BE2C (cell line): Measurements from ENCODE around the gene AGRN.
"Not testable (repeated sequence)": the region's sequence is repeated elsewhere in the genome, so short reads cannot be mapped to it uniquely, and the experiment has no call there.

Experiments used
- DNase-seq: peaks from one replicate; pipeline ENCODE4 v3.0.0-alpha.2; 2020
- H3K27me3 ChIP-seq: fragments of 250-450 bp; sonication (Bioruptor Pico); 2 replicates; pipeline ENCODE4 v1.5.1; 2020; ENCODE audit warnings: mild to moderate bottlenecking
- H3K36me3 ChIP-seq: fragments of 250-450 bp; sonication (Bioruptor Pico); 2 replicates; pipeline ENCODE4 v1.5.1; 2020; ENCODE audit warnings: mild to moderate bottlenecking
- H3K4me1 ChIP-seq: fragments of 250-450 bp; sonication (Bioruptor Pico); 2 replicates; pipeline ENCODE4 v1.5.1; 2020
- H3K4me3 ChIP-seq: 2 replicates; pipeline ENCODE4 v1.5.1; 2011; ENCODE audit warnings: low read depth, low read length
- H3K9me3 ChIP-seq: fragments of 250-450 bp; sonication (Bioruptor Pico); 2 replicates; pipeline ENCODE4 v1.5.1; 2020
- TF ChIP-seq, protein P1 (sequence below): IDR thresholded peaks from 2 replicates; pipeline ENCODE4 v1.5.1; 2012; ENCODE audit warnings: mild to moderate bottlenecking, low read depth, low read length

AGRN gene

DNA sequence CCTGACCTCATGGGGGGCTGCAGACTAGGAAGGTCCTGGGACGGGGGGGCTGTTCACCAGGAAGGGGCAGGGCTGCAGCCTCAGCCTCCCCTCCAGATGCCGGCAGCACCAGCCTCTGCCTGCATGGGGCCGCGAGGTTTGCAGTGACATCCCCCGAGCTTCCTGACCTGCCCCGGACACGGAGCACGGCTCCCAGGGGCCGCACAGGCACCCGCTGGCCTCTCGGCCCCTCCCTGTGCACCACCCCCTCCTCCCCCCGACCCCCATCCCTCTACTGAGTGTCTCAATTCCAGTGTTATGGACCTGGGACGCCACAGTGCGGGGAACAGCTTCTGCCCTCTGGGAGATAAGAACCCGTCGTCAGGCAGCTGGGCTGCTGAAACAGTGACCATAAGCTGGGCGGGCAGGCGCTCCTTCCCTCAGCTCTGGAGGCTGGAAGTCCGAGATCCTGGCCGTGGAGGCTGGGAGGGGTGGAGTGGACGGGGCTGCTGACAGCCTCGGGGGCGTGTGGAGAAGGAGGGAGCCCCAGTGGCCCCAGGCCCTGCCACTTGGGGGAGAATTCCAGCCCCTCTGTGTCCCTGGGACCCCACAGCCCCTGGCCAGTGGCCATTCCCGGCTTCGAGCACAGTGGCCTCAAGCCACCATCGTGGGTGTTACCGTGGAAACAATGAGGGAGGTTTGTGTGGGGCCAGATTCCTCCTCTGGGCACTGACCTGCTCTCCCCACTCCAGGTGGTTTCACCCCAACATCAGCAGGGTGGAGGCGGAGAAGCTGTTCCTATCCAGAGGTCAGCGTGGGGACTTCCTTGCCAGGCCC is 42.6 kb downstream of the AGRN start:
- DNase-seq, result no peak
- TF ChIP-seq, protein P1, sequence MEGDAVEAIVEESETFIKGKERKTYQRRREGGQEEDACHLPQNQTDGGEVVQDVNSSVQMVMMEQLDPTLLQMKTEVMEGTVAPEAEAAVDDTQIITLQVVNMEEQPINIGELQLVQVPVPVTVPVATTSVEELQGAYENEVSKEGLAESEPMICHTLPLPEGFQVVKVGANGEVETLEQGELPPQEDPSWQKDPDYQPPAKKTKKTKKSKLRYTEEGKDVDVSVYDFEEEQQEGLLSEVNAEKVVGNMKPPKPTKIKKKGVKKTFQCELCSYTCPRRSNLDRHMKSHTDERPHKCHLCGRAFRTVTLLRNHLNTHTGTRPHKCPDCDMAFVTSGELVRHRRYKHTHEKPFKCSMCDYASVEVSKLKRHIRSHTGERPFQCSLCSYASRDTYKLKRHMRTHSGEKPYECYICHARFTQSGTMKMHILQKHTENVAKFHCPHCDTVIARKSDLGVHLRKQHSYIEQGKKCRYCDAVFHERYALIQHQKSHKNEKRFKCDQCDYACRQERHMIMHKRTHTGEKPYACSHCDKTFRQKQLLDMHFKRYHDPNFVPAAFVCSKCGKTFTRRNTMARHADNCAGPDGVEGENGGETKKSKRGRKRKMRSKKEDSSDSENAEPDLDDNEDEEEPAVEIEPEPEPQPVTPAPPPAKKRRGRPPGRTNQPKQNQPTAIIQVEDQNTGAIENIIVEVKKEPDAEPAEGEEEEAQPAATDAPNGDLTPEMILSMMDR, result no peak
- H3K27me3 ChIP-seq, result peaks cover 61% of the 10 kb centered on the region
- H3K36me3 ChIP-seq, result no peaks in the 10 kb centered on the region
- no peaks in the 10 kb centered on the region for H3K4me1 ChIP-seq
- H3K4me3 ChIP-seq, result no peak overlapping the region
- H3K9me3 ChIP-seq, result no peaks in the 10 kb centered on the region

- TF ChIP-seq, protein P1, result no peak
- H3K9me3 ChIP-seq, result no peaks in the 10 kb centered on the region
- H3K4me1 ChIP-seq, result no peaks in the 10 kb centered on the region
- DNase-seq, result no peak
- H3K36me3 ChIP-seq, result no peaks in the 10 kb centered on the region
- H3K27me3 ChIP-seq, result peaks cover 53% of the 10 kb centered on the region
- H3K4me3 ChIP-seq, result no peak overlapping the region
Observed at GRCh38 chr1:1063261-1063944, 43.5 kb downstream of the AGRN start.

GRCh38 chr1:1063945-1064831 is 44.3 kb downstream of the AGRN start:
- Histone ChIP-seq H3K4me1 (no peaks in the 10 kb centered on the region), H3K36me3 (no peaks in the 10 kb centered on the region), H3K4me3 (no peak overlapping the region), H3K27me3 (peaks cover 46% of the 10 kb centered on the region), H3K9me3 (no peaks in the 10 kb centered on the region)
- peak; percentile 81 for DNase-seq
- TF ChIP-seq, protein P1, result peak; percentile 76

DNA sequence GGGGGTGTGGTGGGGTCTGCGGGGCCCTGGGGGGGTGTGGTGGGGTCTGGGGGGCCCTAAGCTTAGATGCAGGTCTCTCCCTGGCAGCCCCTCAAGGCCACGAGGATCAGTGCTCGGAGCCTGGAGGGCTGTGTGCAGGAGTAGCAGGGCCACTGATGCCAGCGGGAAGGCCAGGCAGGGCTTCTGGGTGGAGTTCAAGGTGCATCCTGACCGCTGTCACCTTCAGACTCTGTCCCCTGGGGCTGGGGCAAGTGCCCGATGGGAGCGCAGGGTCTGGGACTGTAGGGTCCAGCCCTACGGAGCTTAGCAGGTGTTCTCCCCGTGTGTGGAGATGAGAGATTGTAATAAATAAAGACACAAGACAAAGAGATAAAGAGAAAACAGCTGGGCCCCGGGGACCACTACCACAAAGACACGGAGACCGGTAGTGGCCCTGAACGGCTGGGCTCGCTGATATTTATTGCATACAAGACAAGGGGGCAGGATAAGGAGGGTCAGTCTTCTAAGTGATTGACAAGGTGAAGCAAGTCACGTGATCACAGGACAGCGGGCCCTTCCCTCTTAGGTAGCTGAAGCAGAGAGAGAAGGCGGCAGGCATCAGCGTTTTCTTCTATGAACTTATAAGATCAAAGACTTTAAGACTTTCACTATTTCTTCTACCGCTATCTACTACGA is 45.5 kb downstream of the AGRN start:
- Histone ChIP-seq H3K4me3 (no peak overlapping the region), H3K9me3 (no peaks in the 10 kb centered on the region), H3K27me3 (peaks cover 35% of the 10 kb centered on the region), H3K36me3 (no peaks in the 10 kb centered on the region), H3K4me1 (no peaks in the 10 kb centered on the region)
- no peak for DNase-seq
- TF ChIP-seq, protein P1, result no peak

DNA sequence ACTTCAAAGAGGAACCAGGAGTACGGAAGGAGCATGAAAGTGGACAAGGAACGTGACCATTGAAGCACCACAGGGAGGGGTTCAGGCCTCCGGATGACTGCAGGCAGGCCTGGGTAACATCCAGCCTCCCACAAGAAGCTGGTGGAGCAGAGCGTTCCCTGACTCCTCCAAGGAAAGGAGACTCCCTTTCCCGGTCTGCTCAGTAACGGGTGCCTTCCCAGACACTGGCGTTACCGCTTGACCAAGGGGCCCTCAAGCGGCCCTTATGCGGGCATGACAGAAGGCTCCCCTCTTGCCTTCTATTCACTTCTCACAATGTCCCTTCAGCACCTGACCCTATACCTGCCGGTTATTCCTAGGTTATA is 46.0 kb downstream of the AGRN start:
- not testable (repeated sequence) for DNase-seq, H3K4me3 ChIP-seq, H3K4me1 ChIP-seq, H3K36me3 ChIP-seq, H3K9me3 ChIP-seq
- H3K27me3 ChIP-seq, result peaks cover 30% of the 10 kb centered on the region
